ENCODE measurements around the gene SMYD3. TPM values are rescaled to one million over a fixed set of nuclear protein-coding genes. Genes with fewer than 3 reads are reported as not detected.

Gene SMYD3
- total RNA-seq, 1 experiment from 2014 or later = 25.5 TPM

DNA sequence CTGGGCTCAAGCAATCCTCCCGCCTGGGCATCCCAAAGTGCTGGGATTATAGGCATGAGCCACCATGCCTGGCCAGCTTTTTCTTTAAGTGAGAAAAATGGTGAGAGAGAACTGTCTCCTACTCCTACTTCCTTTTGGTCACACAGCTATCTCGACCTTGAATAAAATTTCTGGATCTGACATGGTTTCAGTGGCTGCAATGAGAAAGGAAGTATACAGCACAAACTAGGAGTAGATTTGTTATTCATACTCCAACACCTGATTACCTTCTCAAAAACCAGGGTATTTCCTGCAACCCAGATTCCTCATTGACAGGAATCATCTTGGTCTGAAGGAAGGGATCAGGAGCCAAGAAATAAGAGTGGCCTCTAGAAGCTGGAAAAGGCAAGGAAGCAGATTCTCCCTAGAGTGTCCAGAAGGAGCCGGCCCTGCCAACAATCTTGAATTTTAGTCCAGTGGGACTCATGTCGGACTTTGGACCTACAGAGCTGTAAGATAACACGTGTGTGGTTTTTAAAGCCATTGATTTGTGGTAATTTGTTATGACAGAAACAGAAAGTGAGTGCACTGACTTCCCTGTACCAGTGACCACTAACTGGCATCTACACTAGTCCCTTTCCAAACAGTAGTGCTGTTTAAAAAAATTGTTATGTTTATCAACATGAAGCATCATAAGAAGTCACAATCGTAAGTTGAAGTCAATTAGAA lies 516.6 kb downstream of the SMYD3 start:
- no CpG with 5 or more reads among the region's 6 CpGs for WGBS (ENCODE audit: extremely low coverage, insufficient read length, low lambda C conversion rate)
- no peak overlapping the region for H3T11ph ChIP-seq (ENCODE audit: low read length)
- H2BK20ac ChIP-seq (ENCODE audit: low read depth, low read length, poor library complexity, severe bottlenecking) = no peak overlapping the region
- Mint-ChIP-seq H3K27ac (no peak overlapping the region), H3K9me3 (no peaks in the 10 kb centered on the region), H3K36me3 (ENCODE audit: insufficient read depth in 1 of 3, low read depth in 3 of 3) (no peaks in the 10 kb centered on the region), H3K4me3 (no peak overlapping the region), H3K4me1 (peaks cover 3 to 10% of the 10 kb centered on the region in 2 experiments; a peak in 2 of 4 replicates), H3K27me3 (ENCODE audit: low read depth) (no peaks in the 10 kb centered on the region)
- TF ChIP-seq CTCF (conservative IDR thresholded peaks at IDR 0.05) = no peak
- no peak overlapping the region for H3K4ac ChIP-seq (ENCODE audit: low read depth, low read length)
- no peak overlapping the region for H4K5ac ChIP-seq (ENCODE audit: insufficient read length, low read depth, low read length)
- no peak overlapping the region for H2BK15ac ChIP-seq (ENCODE audit: low read depth, low read length)
- H3K56ac ChIP-seq (ENCODE audit: insufficient read length, low read depth, low read length) = no peak overlapping the region
- no peaks in the 10 kb centered on the region for H4K20me1 ChIP-seq (ENCODE audit: control insufficient read depth, insufficient read depth, insufficient read length)
- H3K14ac ChIP-seq (ENCODE audit: insufficient read depth, low read length) = no peak overlapping the region
- no peaks in the 10 kb centered on the region for H3K9me3 ChIP-seq (ENCODE audit: control insufficient read depth, low read depth, low read length)
- H3K79me2 ChIP-seq (ENCODE audit: insufficient read depth, low read length) = no peaks in the 10 kb centered on the region
- 0 out of 2 replicates have a peak, but pooled peaks cover 3% of the 10 kb centered on the region for H3K4me1 ChIP-seq (ENCODE audit: insufficient read depth, low read length)
- no peak overlapping the region for H2AFZ ChIP-seq (ENCODE audit: low read length)
- H4K91ac ChIP-seq (ENCODE audit: insufficient read length, low read depth, low read length) = no peak overlapping the region
- H3K79me1 ChIP-seq (ENCODE audit: insufficient read depth, low read depth, low read length, poor library complexity, severe bottlenecking) = no peaks in the 10 kb centered on the region
- H3K23me2 ChIP-seq (ENCODE audit: insufficient read length, low read depth, low read length, poor library complexity, severe bottlenecking) = no peaks in the 10 kb centered on the region
- DNase-seq = no peak
- H3K18ac ChIP-seq (ENCODE audit: insufficient read length, low read depth, low read length) = no peak overlapping the region
- no peak overlapping the region for H2BK5ac ChIP-seq (ENCODE audit: insufficient read length, low read length)
- H3K4me2 ChIP-seq (ENCODE audit: insufficient read depth, insufficient read length, low read length) = no peak overlapping the region
- no peak overlapping the region for H3K23ac ChIP-seq (ENCODE audit: insufficient read length, low read depth, low read length)
- no peak overlapping the region for H2BK120ac ChIP-seq (ENCODE audit: low read depth, low read length, poor library complexity, severe bottlenecking)
- no peak overlapping the region for H3K27ac ChIP-seq (ENCODE audit: insufficient read length, low read depth, low read length)
- H2BK12ac ChIP-seq (ENCODE audit: insufficient read length, low read depth, low read length) = no peak overlapping the region
- no peak overlapping the region for H2AK5ac ChIP-seq (ENCODE audit: insufficient read length, low read length)
- no peaks in the 10 kb centered on the region for H3K27me3 ChIP-seq (ENCODE audit: insufficient read depth, low read length)
- no peak overlapping the region for H4K8ac ChIP-seq (replicated peaks; ENCODE audit: insufficient read length, low read depth, low read length)
- H3K9ac ChIP-seq (ENCODE audit: extremely low read depth, insufficient read length, low read length) = no peak overlapping the region

All from H9 (cell line).